ENCODE results near the gene NCS1.
"Not testable (repeated sequence)": the region's sequence is repeated elsewhere in the genome, so short reads cannot be mapped to it uniquely, and the experiment has no call there.

The NCS1 gene

GRCh38 chr9:130266236-130267098 is 94.3 kb downstream of the NCS1 start:
- no peak for FAIRE-seq

- FAIRE-seq = no peak
Observed at GRCh38 chr9:130267930-130268329, 95.7 kb downstream of the NCS1 start.

GRCh38 chr9:130268521-130269211 is 96.5 kb downstream of the NCS1 start:
- FAIRE-seq = no peak

GRCh38 chr9:130271473-130271872 is 99.3 kb downstream of the NCS1 start:
- no peak for FAIRE-seq

GRCh38 chr9:130275156-130275555 is 103.0 kb downstream of the NCS1 start:
- no peak for FAIRE-seq

GRCh38 chr9:130276121-130276520 is 103.9 kb downstream of the NCS1 start:
- FAIRE-seq = no peak

GRCh38 chr9:130276955-130277354 is 104.8 kb downstream of the NCS1 start:
- FAIRE-seq = no peak

- not testable (repeated sequence) for FAIRE-seq
Observed at GRCh38 chr9:130277525-130277924, 105.3 kb downstream of the NCS1 start.

- FAIRE-seq = no peak
Observed at GRCh38 chr9:130283539-130284248, 111.5 kb downstream of the NCS1 start.

GRCh38 chr9:130284249-130284625 is 112.0 kb downstream of the NCS1 start:
- FAIRE-seq = no peak

GRCh38 chr9:130284690-130285089 is 112.5 kb downstream of the NCS1 start:
- FAIRE-seq = no peak

- FAIRE-seq = no peak
Observed at GRCh38 chr9:130285271-130285670, 113.1 kb downstream of the NCS1 start.

GRCh38 chr9:130286072-130286770 is 114.0 kb downstream of the NCS1 start:
- FAIRE-seq = no peak
